RWPE1 (cell line): ENCODE results near the gene ZFP62.
A peak's percentile ranks its signal among the peaks of the same experiment; 100 is the strongest.

Source experiments
- CTCF ChIA-PET: fragments of 350-600 bp; sonication (Branson Sonifier 250); formaldehyde crosslinking; extraction: SDS; loops from one replicate; lab custom pipeline; 2021; lab: Yijun Ruan, JAX
- POLR2A ChIA-PET: fragments of 400-600 bp; formaldehyde crosslinking; extraction: SDS; loops from one replicate; lab custom pipeline; 2020; ENCODE audit warnings: antibody characterized with exemption; ENCODE audit not compliant: low non-redundant PET; lab: Yijun Ruan, JAX
- DNase-seq: peaks from one replicate; pipeline ENCODE4 v3.0.0; 2012; ENCODE audit warnings: low spot score
- H3K27ac ChIP-seq: fragments of 450-650 bp; 2 replicates; pipeline ENCODE4 v1.5.1; 2017
- CTCF ChIP-seq: fragments of 450-650 bp; conservative IDR thresholded peaks from 2 replicates; pipeline ENCODE4 v1.5.1; 2017; ENCODE audit warnings: low read depth, mild to moderate bottlenecking

ZFP62 gene

GRCh38 chr5:180825768-180826525, 35.1 kb downstream of the ZFP62 start:
- H3K27ac ChIP-seq: peak overlapping the region; percentile 77
- ChIA-PET CTCF (interaction anchor here (0.6 to 2.4 kb wide), 5 partner anchors 12 to 347 kb away, joined by 3 to 9 read pairs (median 4); no protein-coding TSS in a partner anchor), POLR2A (no interaction called here)
- peak; percentile 86 for DNase-seq
- TF ChIP-seq CTCF: no peak

- peak overlapping the region; percentile 77 for H3K27ac ChIP-seq
- POLR2A ChIA-PET: no interaction called here
- CTCF ChIA-PET: interaction anchor here (1.1 to 2.4 kb wide), 2 partner anchors 11 to 21 kb away, joined by 3 to 9 read pairs; no protein-coding TSS in a partner anchor
- TF ChIP-seq CTCF: no peak
- DNase-seq: no peak
Measured at GRCh38 chr5:180824630-180825476, 36.2 kb downstream of the ZFP62 start.

- no peak overlapping the region for H3K27ac ChIP-seq
- no peak for TF ChIP-seq CTCF
- DNase-seq: no peak
- POLR2A ChIA-PET: no interaction called here
- CTCF ChIA-PET: interaction anchor here (1.1 to 2.4 kb wide), 2 partner anchors 10 to 21 kb away, joined by 3 to 9 read pairs; no protein-coding TSS in a partner anchor
Measured at GRCh38 chr5:180823940-180824629, 37.0 kb downstream of the ZFP62 start.

GRCh38 chr5:180823346-180823745, 37.7 kb downstream of the ZFP62 start:
- TF ChIP-seq CTCF: no peak
- no peak overlapping the region for H3K27ac ChIP-seq
- ChIA-PET CTCF (no interaction called here), POLR2A (no interaction called here)
- DNase-seq: no peak

GRCh38 chr5:180821538-180821937, 39.5 kb downstream of the ZFP62 start:
- no peak overlapping the region for H3K27ac ChIP-seq
- CTCF ChIA-PET: no interaction called here
- POLR2A ChIA-PET: no interaction called here
- TF ChIP-seq CTCF: no peak
- no peak for DNase-seq

- CTCF ChIA-PET: no interaction called here
- TF ChIP-seq CTCF: no peak
- POLR2A ChIA-PET: no interaction called here
- no peak overlapping the region for H3K27ac ChIP-seq
- DNase-seq: no peak
Measured at GRCh38 chr5:180820788-180821321, 40.2 kb downstream of the ZFP62 start.
